ENCODE measurements around the gene BLCAP.

DNA sequence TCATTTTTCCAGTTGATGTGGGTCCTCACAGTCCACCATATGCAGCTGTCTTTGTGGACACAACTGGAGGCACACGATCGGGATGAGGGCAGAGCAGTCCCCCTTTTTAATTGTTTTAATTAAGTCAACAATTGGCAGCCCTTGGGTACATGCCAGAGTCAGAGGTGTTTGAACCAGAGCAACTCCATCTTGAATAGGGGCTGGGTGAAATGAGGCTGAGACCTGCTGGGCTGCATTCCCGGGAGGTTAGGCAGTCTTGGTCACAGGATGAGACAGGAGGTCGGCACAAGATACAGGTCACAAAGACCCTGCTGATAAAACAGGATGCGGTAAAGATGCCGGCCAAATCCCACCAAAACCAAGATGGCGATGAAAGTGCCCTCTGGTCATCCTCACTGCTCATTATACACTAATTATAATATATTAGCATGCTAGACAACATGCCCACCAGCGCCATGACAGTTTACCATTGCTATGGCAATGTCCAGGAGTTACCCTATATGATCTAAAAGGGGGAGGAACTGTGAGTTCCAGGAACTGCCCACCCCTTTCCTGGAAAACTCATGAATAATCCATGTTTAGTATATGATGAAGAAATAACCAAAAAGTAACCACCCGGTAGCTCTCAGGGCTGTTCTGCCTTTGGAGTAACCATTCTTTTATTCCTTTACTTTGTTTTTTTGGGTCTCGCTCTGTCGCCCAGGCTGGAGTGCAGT, 31.8 kb upstream of the BLCAP start:
- TF ChIP-seq POLR2AphosphoS5 (IDR thresholded peaks at IDR 0.05; ENCODE audit: insufficient read depth, low read depth, low read length) (no peak), CTCF (IDR thresholded peaks at IDR 0.05; ENCODE audit: extremely low read depth in 1 of 2, insufficient read depth in 1 of 2, low read depth in 1 of 2, low read length in 2 of 2) (no peak), MAX (IDR thresholded peaks at IDR 0.05; ENCODE audit: insufficient read depth, insufficient read length) (no peak), POLR2A (IDR thresholded peaks at IDR 0.05; ENCODE audit: low read depth, low read length) (no peak), FOS (IDR thresholded peaks at IDR 0.05; ENCODE audit: borderline replicate concordance, insufficient read depth, low read length) (no peak)
